Stimulated activated CD4-positive, alpha-beta T cell treated with anti-CD3 and anti-CD28 coated beads, Interleukin-12 subunit alpha, Interleukin-12 subunit beta, amount 100 ng/mL, for 48 hours (primary cell): Measurements from ENCODE around the gene CLEC4E.
A peak's percentile ranks its signal among the peaks of the same experiment; 100 is the strongest.
"Not testable (repeated sequence)": the region's sequence is repeated elsewhere in the genome, so short reads cannot be mapped to it uniquely, and the experiment has no call there.

Experiments
- DNase-seq, 3 donors: peaks; one replicate each; pipeline ENCODE4 v3.0.0-alpha.2; 2020; ENCODE audit warnings: low read depth in 2 of 3, low spot score in 1 of 3

CLEC4E gene

DNA sequence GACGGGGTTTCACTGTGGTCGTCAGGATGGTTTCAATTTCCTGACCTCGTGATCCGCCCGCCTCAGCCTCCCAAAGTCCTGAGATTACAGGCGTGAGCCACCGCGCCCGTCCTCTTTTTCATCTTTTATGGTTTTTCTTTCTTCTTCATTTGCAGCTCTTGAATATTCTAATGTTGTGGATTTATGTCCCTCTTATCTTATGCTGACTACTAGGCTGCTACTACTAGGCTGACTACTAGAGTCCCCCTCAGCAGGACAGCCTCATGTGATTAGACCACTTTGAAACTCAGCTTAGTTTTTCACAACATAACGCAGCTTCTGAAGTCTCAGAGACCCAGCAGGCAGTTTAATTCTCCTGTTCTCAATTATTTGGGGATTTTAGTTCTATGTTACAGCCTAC, 857 bp upstream of the CLEC4E start:
- no peak for DNase-seq

DNA sequence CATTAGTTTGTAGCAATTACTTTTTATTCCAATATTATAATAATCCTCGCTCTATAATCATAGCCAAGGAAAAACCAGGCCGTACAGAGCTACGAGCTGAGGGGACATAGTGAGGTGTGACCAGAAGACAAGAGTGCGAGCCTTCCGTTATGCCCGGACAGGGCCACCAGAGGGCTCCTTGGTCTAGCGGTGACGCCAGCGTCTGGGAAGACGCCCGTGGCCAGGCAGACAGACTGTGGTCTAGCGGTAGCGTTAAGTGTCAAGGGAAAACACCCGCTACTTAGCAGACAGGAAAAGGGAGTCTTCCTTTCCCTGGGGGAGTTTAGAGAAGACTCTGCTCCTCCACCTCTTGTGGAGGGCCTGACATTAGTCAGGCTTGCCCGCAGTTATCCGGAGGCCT, 2.9 kb downstream of the CLEC4E start:
- DNase-seq = not testable (repeated sequence)

- DNase-seq = no peak
Measured at GRCh38 chr12:8532045-8532444, 8.7 kb downstream of the CLEC4E start.

DNA sequence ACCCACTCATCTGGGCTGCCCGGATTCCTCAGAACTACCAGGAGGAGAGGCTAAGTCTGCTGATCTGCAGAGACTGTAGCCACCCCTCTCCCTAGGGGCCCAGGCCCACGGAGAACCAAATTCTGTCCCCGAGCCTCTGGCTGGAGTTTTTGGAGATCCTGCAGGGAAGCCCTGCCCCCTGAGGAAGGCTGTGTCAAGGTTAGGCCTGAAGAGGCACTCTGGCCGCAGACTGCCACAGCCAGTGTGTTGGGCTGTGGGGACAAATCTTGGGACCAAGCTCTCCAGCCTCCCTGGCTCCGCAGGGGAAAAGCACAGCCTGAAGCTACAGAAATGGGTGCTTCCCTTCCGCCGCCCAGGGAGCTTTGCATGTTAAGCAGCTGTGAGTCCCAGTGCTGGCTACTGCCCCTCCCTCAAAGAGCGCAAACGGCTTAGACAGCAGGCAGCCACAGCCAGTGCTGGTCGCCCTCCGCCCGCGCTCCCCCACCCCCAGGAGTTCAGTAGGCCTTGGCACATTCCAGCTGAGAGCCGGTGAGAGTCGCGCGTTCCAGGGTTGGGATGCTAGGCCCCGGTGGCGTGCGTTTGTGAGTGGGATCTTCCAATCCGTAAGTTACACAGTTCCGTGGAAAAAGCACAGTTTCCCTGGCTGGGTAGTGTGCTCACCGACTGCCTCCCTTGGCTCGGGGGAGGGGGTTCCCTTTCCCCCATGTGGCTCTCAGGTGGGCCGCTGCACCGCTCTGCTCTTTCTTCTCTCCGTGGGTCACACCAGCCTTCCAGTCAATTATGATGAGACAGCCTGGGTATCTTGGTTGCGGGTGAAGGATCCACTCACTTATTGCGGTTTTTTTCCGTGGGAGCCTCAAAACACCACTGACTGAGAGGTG, 13.2 kb downstream of the CLEC4E start:
- no peak for DNase-seq

- no peak for DNase-seq
Measured at GRCh38 chr12:8519171-8519570, 21.5 kb downstream of the CLEC4E start.

- DNase-seq = no peak
Measured at GRCh38 chr12:8517971-8518370, 22.7 kb downstream of the CLEC4E start.

- DNase-seq = no peak
Measured at GRCh38 chr12:8513256-8513655, 27.4 kb downstream of the CLEC4E start, which contains the start of gene CLEC4D. Gene CLEC4D, plus strand, starts transcription at chr12:8513503. Its CDS starts 230 bp downstream, at chr12:8513733.

DNA sequence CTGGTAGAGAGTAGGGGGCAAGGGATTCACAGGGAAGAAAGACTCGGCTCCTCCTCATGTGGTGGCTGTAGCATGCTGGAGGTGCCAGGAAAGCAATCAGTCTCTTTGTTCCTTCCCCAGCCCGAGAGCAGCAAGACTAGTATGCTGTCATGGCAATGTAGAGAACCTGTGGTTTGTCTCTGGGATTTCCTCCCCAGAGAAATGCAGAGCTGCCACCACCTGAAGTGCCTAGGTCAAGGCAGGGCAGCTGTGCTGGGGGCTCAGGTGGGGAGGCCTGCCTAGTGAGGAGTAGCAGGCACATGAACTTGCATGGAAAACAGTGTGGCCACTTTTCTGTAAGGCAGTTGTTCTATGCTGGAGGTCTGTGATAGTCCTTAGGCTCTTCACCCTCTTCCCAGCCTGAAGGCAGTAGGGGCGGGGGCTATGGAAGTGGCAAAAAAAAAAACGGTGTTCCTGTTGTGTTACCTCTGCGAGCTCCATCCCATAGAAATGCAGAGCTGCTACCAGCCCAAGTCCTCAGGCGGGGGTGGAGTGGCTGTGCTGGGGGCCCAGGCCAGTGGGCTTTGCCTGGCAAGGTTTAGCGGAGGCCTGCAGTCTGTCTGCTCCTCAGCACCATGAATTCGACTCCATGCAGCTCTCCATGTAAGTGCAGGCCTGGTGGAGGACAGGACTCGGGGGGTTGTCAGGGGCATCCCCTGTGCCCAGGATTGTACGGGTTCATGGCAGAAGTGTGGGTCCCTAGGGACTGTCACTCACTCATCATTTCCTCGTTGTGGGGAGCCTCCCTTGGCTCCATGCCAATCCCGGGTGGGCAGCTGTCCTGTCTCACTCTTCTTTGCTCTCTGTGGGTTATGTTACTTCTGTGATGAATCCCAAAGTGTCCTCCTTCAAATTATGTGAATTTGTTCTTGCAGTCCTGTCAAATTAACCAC, 31.5 kb downstream of the CLEC4E start:
- no peak for DNase-seq

DNA sequence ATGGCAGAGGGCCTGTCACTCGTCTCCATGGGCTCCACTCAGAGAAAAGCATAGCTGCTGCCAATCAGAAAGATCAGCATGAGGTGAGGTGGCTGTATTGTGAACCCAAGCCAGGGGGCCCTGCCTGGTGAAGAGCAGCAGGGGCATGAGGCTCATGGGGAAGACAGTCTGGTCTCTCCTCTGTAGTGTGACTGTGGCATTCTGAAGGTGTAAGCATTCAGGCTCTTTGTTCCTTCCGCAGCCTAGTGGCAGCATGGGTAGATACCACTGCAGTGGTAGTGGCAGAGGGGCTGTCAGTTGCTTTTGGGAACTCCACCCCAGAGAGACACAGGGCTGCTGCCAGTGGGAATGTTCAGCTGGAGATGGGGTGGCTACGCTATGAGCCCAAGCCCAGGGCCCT, 32.5 kb downstream of the CLEC4E start:
- DNase-seq = no peak

- no peak for DNase-seq
Measured at GRCh38 chr12:8507596-8507995, 33.1 kb downstream of the CLEC4E start.

DNA sequence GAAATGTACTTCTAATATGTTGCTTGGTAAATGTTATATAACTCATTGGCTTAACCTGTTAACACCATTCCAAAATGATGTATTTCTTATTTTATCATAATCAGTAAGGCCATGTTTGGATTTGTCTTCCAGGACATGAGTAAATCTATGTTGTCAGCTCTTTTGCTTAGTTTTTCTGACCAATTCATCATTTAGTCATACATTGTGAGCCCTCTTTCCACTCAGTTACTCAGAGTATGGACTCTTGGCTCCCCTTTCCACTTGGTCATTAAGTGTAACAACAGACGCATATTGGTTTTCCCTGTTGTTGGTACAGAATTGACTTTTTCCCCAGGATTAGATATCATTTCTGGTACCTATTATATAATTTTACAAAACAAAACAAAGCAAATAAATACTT, 36.4 kb downstream of the CLEC4E start:
- no peak for DNase-seq

DNA sequence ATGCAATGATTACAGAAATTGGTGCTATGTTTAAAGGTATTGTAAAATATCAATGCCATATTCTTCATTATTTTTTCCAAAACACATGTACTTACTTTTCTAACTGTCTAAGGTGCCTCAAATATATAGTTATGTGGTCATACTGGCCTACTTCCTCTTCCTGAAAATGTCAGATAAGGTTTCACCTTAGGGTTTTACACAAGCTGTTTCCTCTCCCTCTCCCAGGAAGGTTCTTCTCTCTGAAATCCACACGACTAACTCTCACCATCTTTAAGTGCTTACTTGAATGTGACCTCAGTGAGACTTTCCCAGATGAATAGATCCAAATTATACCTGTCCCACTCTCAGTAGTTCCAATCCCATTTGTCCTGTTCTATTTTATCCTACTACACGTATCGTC, 39.0 kb downstream of the CLEC4E start:
- DNase-seq = no peak

GRCh38 chr12:8499616-8500015, 41.1 kb downstream of the CLEC4E start:
- no peak for DNase-seq

DNA sequence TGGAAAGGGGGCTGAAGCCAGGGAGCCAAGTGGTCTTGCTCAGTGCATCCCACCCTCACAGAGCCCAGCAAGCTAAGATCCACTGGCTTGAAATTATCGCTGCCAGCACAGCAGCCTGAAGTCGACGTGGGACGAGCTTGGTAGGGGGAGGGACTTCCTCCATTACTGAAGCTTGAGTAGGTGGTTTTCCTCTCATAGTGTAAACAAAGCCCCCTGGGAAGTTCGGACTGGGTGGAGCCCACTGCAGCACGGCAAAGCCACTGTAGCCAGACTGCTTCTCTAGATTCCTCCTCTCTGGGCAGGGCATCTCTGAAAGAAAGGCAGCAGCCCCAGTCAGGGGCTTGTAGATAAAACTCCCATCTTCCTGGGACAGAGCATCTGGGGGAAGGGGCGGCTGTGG, 44.6 kb downstream of the CLEC4E start:
- DNase-seq = not testable (repeated sequence)

DNA sequence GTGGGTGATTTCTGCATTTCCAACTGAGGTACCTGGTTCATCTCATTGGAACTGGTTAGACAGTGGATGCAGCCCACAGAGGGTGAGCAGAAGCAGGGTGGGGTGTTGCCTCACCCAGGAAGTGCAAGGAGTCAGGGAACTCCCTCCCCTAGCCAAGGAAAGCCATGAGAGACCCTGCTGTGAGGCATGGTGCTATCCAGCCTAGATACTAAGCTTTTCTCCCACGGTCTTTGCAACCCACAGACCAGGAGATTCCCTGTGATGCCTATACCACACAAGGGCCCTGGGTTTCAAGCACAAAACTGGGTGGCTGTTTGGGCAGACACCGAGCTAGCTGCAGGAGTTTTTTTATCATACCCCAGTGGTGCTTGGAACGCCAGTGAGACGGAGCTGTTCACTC, 45.0 kb downstream of the CLEC4E start:
- DNase-seq = not testable (repeated sequence)

GRCh38 chr12:8493084-8493483, 47.6 kb downstream of the CLEC4E start:
- DNase-seq = peak in 2 of 3 donors; percentile 30 to 58

GRCh38 chr12:8491646-8492530, 48.8 kb downstream of the CLEC4E start:
- DNase-seq = no peak
